Measurements from ENCODE around the gene GMCL1. TPM values are rescaled to one million over a fixed set of nuclear protein-coding genes. Genes with fewer than 3 reads are reported as not detected.

GMCL1 gene
- total and polyA plus RNA-seq, 2 of the 13 experiments (the other 11 are each of a cell fraction or from before 2014, with no cell fraction given) = 18.7 to 24.0 TPM

GRCh38 chr2:69911985-69912563 is 82.6 kb downstream of the GMCL1 start (continued):
- TF ChIP-seq, protein P1, sequence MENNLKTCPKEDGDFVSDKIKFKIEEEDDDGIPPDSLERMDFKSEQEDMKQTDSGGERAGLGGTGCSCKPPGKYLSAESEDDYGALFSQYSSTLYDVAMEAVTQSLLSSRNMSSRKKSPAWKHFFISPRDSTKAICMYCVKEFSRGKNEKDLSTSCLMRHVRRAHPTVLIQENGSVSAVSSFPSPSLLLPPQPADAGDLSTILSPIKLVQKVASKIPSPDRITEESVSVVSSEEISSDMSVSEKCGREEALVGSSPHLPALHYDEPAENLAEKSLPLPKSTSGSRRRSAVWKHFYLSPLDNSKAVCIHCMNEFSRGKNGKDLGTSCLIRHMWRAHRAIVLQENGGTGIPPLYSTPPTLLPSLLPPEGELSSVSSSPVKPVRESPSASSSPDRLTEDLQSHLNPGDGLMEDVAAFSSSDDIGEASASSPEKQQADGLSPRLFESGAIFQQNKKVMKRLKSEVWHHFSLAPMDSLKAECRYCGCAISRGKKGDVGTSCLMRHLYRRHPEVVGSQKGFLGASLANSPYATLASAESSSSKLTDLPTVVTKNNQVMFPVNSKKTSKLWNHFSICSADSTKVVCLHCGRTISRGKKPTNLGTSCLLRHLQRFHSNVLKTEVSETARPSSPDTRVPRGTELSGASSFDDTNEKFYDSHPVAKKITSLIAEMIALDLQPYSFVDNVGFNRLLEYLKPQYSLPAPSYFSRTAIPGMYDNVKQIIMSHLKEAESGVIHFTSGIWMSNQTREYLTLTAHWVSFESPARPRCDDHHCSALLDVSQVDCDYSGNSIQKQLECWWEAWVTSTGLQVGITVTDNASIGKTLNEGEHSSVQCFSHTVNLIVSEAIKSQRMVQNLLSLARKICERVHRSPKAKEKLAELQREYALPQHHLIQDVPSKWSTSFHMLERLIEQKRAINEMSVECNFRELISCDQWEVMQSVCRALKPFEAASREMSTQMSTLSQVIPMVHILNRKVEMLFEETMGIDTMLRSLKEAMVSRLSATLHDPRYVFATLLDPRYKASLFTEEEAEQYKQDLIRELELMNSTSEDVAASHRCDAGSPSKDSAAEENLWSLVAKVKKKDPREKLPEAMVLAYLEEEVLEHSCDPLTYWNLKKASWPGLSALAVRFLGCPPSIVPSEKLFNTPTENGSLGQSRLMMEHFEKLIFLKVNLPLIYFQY (CRISPR knock-in tag; IDR thresholded peaks at IDR 0.05; ENCODE audit: borderline replicate concordance) = no peak
- TF ChIP-seq ZNF549 (CRISPR knock-in tag; IDR thresholded peaks at IDR 0.05) (no peak), ZBTB8A (CRISPR knock-in tag; IDR thresholded peaks at IDR 0.05; ENCODE audit: borderline replicate concordance, low read depth) (no peak), TBX3 (IDR thresholded peaks at IDR 0.05; ENCODE audit: borderline replicate concordance) (peak; percentile 13; the same call in 1 of the 2 replicates), SUZ12 (IDR thresholded peaks at IDR 0.05; ENCODE audit: low read depth, low read length) (no peak), BRD4 (CRISPR knock-in tag; IDR thresholded peaks at IDR 0.05) (no peak), ZNF256 (CRISPR knock-in tag; conservative IDR thresholded peaks at IDR 0.05) (no peak), KDM5A (IDR thresholded peaks at IDR 0.05; ENCODE audit: borderline replicate concordance, low read length) (peak; percentile 82; the same call in 1 of the 2 replicates), RAD21 (CRISPR knock-in tag; IDR thresholded peaks at IDR 0.05) (peak; percentile 74), ZNF839 (CRISPR knock-in tag; IDR thresholded peaks at IDR 0.05; ENCODE audit: borderline replicate concordance) (no peak), ZNF232 (CRISPR knock-in tag; IDR thresholded peaks at IDR 0.05; ENCODE audit: borderline replicate concordance) (no peak), MEIS1 (CRISPR knock-in tag; IDR thresholded peaks at IDR 0.05; ENCODE audit: borderline replicate concordance) (no peak), ARID3A (IDR thresholded peaks at IDR 0.05; ENCODE audit: low read depth, low read length) (peak; percentile 75; the same call in 1 of the 2 replicates), SIX4 (CRISPR knock-in tag; IDR thresholded peaks at IDR 0.05) (no peak), HCFC1 (IDR thresholded peaks at IDR 0.05; ENCODE audit: low read depth, low read length) (no peak), PRDM15 (CRISPR knock-in tag; IDR thresholded peaks at IDR 0.05) (no peak)
- TF ChIP-seq, protein P2, sequence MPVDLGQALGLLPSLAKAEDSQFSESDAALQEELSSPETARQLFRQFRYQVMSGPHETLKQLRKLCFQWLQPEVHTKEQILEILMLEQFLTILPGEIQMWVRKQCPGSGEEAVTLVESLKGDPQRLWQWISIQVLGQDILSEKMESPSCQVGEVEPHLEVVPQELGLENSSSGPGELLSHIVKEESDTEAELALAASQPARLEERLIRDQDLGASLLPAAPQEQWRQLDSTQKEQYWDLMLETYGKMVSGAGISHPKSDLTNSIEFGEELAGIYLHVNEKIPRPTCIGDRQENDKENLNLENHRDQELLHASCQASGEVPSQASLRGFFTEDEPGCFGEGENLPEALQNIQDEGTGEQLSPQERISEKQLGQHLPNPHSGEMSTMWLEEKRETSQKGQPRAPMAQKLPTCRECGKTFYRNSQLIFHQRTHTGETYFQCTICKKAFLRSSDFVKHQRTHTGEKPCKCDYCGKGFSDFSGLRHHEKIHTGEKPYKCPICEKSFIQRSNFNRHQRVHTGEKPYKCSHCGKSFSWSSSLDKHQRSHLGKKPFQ (CRISPR knock-in tag; IDR thresholded peaks at IDR 0.05; ENCODE audit: insufficient replicate concordance) = no peak
